NCI-H460 (cell line): ENCODE measurements around the gene TBX21. TPM values are rescaled to one million over a fixed set of nuclear protein-coding genes. Genes with fewer than 3 reads are reported as not detected.

ENCODE experiments used
- DNase-seq: peaks from one replicate; pipeline ENCODE4 v3.0.0-alpha.2; 2016; ENCODE audit warnings: low read depth; ENCODE audit errors: extremely low read depth
- polyA plus RNA-seq: library from polyadenylated mRNA; depleted of rRNA; stranded (reverse); fragments of >200 nt; gene quantifications from 2 replicates; pipeline ENCODE4 v1.2.3, GENCODE V29; 2014; cell fraction: nucleus; rRNA removed
- total RNA-seq: library from RNA; depleted of rRNA; stranded (reverse); fragments of >200 nt; shearing (Covaris generic); gene quantifications from 2 replicates; pipeline ENCODE4 v1.2.3, GENCODE V29; 2014; rRNA removed

TBX21 gene
- total RNA-seq = not detected in 2 replicates
- polyA plus RNA-seq = not detected in 2 replicates

GRCh38 chr17:47733047-47733673 lies at the start of gene TBX21:
Gene TBX21, plus strand, starts transcription at chr17:47733236. Its CDS starts 219 bp downstream, at chr17:47733455.
- DNase-seq = peak; percentile 56

DNA sequence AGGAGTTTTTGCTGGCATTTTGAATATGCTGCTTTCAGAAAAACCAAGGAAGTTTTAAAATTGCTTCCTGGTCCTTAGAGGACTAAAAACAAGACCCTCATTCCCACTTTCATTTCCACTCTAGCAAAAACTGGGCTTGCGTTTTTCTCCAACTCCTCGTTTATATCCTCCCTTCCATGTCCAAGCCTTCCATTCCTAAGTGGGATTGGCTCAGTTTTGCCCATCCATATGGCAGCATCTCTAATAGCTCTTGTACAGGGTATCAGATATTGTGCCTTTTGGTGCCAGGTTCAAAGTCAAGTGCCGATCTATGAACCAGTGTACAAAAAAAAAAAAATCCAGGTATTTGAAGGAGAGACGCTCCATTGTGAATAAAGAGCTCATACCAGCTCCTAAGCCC lies 49.0 kb upstream of the TBX21 start:
- DNase-seq = no peak

DNA sequence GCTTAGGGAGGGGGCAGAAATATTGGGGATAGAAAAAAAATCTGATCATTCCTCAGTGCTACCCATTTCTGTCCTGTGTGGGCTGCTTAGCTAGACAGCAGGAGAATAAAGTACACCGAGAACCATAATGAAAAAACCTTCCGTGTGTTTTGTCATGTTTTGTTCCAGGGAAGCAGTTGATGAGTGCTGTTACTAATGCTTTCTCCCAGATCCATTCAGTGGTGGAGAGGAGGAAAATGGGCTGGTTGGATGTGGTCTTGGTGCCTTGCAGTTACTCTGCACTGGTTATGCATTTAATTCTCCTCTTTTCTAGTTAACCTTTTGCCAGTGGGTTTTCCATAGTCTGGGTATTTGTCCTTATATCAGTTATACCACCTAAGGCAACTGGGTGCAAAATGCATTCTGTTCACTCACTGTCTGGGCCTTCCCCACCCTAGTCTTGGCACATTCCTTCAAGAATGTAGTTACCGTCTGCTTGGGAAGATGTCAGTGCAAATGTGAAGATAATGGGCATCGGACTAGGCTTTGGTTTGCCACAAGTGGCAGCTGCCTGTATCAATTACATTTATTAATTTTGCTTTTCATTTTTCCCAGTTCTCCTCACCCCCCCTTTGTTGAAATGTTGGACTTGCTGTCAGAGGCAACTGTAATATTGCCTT lies 48.4 kb upstream of the TBX21 start:
- DNase-seq = no peak

DNA sequence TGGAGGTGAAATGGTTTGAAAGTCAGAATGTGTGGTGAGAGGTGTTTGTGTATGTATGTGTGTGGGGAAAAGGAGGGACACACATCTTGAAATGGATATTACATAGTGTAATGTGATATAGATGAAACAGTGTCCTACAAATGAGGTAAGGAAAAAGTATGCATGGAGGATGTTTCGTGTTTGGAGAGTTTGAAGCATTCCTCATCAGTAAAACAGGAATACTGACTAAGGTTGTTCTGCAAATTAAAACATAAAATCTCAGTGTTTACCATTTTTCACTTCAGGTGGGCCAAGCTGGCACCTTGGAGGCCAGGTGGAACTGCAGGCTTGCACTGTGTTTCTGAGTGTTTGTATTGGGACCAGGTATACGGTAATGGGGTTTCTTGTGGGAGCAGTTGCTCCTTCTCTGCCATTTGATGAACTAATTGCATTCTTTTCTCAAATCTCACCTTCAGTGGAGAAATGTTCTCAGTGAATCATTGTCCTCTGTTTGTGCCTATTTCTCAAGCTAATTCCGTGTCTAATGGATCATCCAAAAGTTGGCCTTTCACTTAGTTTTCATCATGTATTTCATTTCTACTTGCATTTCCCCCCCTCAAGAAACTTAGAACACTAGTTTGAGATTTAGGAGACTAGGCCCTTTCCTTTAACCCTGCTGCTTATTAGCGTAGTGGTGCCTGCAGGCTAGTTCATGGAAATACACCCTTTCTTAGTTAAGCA lies 47.3 kb upstream of the TBX21 start:
- DNase-seq = no peak

DNA sequence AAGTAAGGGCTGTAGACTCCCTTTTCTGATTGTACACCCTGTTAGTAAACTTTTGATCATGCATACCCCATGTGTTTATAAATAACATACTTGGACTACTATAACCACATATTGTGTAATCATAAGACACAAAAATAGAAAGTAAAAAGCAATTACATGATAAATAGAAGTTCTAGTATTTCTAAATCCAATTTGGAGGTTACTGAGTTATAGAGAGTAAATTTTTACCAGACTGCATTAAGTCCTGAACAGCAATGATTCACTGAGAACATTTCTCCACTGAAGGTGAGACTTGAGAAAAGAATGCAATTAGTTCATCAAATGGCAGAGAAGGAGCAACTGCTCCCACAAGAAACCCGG lies 46.8 kb upstream of the TBX21 start:
- DNase-seq = no peak

DNA sequence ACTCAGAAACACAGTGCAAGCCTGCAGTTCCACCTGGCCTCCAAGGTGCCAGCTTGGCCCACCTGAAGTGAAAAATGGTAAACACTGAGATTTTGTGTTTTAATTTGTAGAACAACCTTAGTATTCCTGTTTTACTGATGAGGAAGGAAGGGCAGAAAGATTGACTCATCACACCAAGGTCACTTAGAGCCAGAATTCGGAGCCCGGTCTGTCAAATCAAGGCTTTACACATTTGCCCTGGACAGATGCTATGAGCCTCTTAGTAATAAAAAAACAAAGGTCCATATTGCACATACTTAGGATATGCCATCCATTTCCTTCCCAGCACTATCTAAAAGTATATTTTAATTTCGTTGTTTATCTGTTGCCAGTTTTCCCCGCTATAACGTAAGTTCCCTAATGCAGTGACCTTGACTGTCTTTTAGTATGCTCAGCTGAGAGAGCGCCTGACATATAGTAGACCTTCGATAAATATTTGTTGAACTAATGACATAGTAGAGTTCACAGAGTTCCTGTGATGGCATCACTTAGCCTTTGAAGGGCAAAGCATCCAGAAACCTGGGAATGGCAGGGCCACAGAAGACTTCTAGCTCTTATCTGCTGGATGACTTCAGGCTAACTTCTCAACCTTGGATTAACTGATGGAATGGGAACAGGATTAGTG lies 46.2 kb upstream of the TBX21 start:
- no peak for DNase-seq

GRCh38 chr17:47687328-47687690 lies 45.7 kb upstream of the TBX21 start:
- DNase-seq = no peak

DNA sequence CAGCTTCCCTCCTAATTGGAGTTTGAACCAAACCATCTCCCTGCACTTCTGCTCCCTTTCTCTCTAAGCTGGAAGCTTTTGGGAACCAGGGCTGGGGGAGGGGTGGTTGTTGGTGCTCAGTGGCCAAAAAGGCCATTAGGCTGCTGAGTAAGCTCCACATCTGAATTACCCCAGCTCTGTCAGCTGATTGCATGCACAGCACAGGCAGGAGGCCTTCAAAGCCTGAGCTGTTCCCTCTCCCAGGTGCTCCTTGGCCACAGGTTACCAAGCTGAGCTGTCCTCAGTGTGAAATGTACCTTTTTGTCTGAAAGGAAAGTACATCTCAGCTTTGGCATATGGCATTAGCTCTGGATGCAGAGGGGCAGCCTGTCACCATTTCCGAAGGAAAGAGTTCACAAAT lies 45.3 kb upstream of the TBX21 start:
- DNase-seq = no peak

DNA sequence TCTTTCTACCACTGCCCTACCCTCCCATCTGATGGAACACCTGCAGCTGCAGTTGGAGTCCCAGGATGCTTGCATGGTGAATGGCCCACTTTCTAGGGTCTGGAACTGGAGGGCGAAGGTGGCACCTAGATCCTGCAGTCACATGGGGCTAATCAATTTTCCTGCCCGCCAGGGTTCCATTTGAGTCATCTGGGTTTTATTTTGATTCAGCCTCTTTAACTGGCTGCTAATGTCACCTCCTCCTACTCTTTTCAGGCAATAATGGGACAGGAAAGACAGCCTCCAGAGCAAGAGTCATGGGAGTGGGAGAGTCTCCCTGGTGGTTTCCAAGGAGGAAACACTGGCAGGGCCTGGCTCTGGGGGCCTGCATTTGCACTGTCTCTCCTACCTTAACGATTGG lies 42.9 kb upstream of the TBX21 start:
- no peak for DNase-seq

DNA sequence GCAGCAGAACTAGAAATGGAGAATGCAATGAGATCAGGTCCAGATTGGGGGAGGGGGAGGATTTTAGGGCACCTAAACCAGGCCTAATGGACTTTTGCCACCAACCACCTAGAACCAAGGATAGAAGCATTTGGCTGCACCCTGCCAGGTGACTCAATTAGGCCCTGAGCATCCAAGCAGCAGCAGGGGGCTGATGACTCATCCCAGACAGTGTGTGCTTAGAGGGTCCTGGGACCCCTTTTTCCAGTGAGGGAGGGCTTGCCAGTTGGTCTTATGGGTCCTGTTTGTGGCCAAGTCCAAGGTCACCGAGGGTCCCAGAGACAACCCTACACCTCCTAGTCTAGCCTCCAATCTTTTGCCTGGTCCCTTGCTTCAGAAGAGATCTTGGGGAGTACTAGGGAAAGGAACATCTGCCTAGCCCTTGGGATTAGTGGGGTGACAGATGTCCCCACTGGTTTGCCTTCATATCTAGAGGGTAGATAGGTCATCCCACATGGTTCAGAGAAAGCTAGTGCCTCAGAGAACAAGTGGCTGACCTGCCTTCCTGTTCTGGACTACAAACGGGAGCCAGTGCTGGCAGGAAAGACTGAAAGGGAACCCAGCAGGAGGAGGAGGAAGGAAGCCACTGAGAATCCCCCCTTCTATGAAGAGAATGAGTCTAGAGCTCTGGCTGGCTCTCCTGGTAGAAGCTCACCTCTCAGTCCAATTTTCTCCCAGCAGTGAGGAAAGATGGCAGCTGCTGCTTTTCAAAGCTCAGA lies 40.7 kb upstream of the TBX21 start:
- DNase-seq = no peak

GRCh38 chr17:47692895-47693730 lies 39.9 kb upstream of the TBX21 start:
- DNase-seq = no peak

DNA sequence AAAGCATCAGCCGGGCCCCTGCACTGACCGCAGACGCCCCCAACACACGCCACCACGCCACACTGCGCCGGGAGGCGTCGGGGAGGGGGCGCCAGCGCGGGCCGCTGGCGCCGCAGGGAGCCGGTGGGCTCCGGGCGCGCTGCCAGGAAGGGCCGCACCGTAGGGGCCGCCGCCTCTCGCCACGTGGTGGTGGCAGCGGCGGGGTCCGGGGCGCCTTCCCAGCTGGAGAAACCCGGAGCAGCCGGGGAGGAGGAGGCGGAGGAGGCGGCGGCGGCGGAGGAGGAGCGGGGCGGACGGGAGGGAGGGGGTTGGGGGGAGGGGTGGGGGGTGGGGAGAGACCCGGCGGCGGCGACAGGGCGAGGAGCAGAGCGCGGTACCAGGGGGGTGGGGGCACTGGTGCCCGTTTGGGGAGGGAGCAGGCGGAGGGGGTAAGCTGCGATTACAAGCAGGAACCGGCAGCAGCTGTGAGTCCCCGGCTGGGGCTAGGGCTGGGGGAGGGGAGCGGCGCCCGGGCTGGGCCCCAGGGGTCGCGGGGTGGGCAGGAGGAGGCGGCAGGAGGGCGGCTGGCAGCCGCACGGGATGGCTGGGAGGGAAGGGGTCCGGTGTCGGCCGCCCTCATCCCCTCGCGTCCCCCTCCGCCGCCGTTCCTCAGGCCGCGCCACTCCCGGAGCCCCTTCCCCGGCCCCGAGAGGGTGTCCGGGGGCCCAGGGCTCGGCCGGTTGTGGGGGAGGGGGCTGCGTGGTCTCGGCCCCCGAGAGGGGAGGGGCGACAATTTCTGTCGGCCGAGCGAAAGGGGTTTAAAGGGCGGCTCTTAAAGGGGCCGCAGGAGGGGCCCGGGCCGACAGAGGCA lies 39.1 kb upstream of the TBX21 start, which contains the start of gene TBKBP1:
Gene TBKBP1, plus strand, starts transcription at position 431 of the 850 bp plus-strand sequence. CDS start 1,952 bp downstream, outside the sequence.
- no peak for DNase-seq

DNA sequence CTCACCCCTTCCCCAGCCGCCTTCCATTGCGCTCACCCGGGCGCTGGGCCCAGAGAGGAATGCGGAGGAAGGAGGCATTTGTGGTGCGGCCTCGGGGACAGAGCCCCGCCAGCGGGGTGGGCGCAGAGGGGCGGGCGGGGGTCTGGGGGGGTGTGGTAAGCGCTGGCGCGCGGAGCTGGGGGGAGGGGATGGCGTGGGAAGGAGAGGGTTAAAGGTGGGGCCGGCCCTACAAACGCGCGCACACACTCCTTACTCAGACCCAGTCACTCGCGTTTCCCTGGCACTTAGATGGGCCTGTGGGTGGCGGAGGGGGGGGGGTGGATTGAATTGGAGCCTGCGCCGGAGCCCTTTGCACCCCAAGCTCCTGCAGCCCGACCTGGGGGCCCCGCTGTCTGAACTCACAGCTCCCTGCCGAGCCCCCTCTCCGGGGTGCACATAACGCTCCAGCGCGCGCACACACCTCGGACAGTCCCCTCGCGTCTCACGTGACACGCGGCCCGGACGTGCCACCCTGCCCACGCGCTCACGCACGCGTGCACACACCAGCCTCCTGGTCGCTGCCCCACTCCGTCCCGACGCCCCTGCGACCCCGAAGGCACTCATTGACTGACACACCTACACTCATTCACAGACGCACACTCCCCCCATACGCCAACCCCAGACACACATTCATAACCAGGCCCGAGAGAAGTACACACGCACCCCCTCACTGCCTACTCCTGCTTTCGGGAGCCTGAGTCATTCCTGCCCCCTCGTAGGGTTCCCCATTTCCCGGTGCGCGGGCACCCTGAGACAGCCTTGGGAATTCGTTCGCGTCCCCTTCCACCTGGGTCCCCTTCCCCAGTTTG lies 38.2 kb upstream of the TBX21 start:
- no peak for DNase-seq

DNA sequence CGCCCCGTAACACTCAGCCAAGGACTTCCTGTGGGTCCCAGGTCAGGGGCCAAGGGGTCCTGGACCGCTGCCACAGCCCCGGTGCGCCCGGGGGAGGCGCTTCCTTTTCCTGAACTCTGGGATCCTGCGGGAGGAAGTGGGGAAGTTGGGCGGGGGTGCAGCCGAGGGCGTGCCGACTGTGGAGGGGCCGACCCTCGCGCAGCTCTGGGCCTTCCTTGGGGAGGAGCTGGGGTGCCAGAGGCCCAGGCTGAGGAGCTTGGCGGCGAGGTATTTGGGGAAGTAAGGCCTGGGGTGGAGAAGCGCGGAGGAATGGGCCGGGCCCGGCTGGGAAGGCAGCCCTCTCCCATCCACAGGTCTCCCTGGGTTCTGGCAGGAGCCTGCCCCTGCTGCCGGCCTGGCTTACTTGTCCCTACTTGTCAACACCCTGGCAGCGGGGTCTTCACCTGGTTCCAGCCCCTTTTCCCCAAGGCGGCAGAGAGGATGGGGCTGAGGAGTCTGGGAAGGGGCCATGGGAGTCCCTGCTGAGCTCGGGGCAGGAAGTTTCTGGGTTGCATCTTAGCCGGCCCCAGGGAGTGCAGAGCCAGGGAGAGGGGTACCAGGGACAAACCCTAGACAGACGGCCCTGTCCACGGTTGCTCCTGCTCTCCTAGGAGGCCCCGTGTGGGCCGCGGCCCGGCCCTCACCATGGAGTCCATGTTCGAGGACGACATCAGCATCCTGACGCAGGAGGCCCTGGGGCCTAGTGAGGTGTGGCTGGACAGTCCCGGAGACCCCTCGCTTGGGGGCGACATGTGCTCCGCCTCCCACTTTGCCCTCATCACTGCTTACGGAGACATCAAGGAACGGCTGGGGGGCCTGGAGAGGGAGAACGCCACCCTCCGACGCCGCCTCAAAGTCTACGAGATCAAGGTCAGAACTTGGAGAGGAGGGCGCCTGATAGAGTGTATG lies 37.3 kb upstream of the TBX21 start:
- DNase-seq = no peak

GRCh38 chr17:47696717-47697642 lies 36.1 kb upstream of the TBX21 start:
- DNase-seq = no peak
